Epithelial cell of proximal tubule (primary cell): Measurements from ENCODE around the gene DLG1. TPM values are rescaled to one million over a fixed set of nuclear protein-coding genes. Genes with fewer than 3 reads are reported as not detected.

Experiments used
- DNase-seq: peaks from one replicate; pipeline ENCODE4 v3.0.0-alpha.2; 2011; ENCODE audit warnings: low read depth
- H3K4me3 ChIP-seq: 2 replicates; pipeline ENCODE4 v1.5.1; 2011; ENCODE audit warnings: low read depth, mild to moderate bottlenecking, low read length
- total RNA-seq: library from RNA; depleted of rRNA; stranded (reverse); fragments of >200 nt; gene quantifications from 2 replicates; pipeline ENCODE4 v1.2.3, GENCODE V29; 2015
- TF ChIP-seq, protein P1 (sequence below): conservative IDR thresholded peaks from 2 replicates; pipeline ENCODE4 v1.5.1; 2012; ENCODE audit warnings: low read depth, mild to moderate bottlenecking, low read length

Gene DLG1
- total RNA-seq, 1 donor from 2014 or later, result 67.6 TPM

DNA sequence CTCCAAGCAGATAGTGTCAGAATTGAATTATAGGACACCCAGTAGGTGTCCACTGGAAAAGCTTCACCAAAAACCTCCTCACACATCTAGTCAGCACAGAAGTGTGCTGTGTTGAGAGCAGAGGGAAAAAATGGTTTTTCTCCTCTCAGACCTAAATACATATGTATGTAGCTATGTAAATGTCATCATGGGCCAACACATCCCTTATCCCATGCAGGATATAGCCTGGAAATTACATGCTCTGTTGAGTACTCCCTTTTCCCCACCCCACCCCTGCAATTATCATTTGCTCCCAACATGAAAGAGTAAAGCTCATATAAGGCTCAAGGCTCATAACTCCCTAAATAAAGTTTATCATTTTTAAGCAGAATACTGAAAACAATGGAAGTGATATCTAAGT, 35.7 kb downstream of the DLG1 start:
- DNase-seq, result no peak
- H3K4me3 ChIP-seq, result no peak overlapping the region
- TF ChIP-seq, protein P1, sequence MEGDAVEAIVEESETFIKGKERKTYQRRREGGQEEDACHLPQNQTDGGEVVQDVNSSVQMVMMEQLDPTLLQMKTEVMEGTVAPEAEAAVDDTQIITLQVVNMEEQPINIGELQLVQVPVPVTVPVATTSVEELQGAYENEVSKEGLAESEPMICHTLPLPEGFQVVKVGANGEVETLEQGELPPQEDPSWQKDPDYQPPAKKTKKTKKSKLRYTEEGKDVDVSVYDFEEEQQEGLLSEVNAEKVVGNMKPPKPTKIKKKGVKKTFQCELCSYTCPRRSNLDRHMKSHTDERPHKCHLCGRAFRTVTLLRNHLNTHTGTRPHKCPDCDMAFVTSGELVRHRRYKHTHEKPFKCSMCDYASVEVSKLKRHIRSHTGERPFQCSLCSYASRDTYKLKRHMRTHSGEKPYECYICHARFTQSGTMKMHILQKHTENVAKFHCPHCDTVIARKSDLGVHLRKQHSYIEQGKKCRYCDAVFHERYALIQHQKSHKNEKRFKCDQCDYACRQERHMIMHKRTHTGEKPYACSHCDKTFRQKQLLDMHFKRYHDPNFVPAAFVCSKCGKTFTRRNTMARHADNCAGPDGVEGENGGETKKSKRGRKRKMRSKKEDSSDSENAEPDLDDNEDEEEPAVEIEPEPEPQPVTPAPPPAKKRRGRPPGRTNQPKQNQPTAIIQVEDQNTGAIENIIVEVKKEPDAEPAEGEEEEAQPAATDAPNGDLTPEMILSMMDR, result no peak

- TF ChIP-seq, protein P1, result no peak
- no peak for DNase-seq
- no peak overlapping the region for H3K4me3 ChIP-seq
Measured at GRCh38 chr3:197261164-197261509, 37.3 kb downstream of the DLG1 start.

DNA sequence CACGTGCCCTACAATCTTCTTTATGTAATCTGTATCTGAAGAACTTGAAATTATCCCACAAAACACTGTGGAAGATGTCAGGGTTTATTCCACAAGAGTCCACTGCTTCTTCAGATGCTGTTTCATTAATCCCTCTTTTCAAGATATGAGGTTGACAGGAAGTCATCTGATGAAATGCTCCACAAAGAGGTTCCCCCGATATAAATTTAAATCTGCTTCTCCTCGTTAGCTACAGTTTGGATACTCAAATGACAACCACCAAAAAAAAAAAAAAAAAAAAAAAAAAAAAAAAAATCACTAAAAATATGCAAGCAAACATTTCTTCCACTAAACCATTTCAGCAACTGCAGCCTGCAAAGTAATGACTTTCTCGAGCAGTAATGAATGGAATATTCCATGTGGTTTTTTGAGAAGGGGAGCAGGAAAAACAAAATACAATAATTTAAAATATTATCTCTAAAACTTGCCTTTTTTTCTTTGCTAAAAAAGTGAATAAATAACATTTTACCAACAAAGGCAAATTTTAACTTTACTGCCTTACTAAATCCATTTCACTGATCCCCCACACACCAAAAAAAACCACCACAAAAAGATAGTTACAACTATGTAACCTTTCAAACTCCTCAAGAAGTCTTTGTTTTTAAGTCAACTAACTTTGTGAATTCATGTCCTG, 37.8 kb downstream of the DLG1 start:
- no peak overlapping the region for H3K4me3 ChIP-seq
- DNase-seq, result no peak
- TF ChIP-seq, protein P1, result no peak

DNA sequence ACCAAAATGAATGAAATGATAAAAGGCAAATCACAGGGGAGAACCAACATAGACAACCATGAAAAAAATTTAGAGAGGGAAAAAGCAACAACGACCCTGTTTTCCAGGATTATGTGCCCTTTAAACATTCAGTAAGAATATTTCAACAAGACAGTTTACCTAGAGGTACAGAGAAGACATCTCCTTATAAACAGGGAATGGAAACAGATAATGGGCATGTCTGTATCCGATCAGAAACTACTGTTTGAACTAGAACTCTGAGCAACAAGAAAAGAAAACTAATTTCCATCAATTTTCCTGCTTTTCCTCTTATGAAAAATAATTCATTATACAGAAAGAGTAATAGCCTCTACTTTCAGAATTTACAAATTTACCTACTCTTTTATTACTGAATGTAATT, 39.3 kb downstream of the DLG1 start:
- H3K4me3 ChIP-seq, result no peak overlapping the region
- DNase-seq, result no peak
- TF ChIP-seq, protein P1, result no peak

DNA sequence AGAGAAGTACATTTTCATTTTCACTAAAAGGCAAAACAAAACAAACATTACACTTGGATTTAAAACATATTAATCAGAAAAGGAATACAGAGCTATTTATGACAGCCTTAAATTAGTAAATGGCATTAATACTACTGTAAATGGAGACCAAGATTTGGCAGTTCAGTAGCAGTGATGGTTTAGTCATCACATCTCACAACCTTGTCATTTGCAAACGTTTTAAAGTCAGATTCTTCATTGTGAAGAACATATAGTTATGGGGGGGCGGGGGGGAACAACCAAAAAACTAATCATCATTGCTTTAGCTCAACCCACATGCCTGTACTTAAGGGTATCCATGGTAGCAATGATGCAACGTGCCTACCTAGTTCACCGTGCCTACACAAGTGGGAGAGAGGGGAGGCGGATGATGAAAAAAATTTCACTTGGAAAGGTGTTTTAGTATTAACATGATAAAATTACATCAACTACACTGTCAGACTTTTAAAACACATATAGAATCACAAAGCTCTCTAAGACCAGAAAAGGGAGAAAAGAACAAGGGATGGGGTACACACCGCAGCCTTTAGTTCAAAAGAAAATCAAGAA, 40.1 kb downstream of the DLG1 start:
- no peak overlapping the region for H3K4me3 ChIP-seq
- TF ChIP-seq, protein P1, result no peak
- DNase-seq, result no peak

GRCh38 chr3:197257711-197258110, 40.7 kb downstream of the DLG1 start:
- TF ChIP-seq, protein P1, result no peak
- DNase-seq, result no peak
- H3K4me3 ChIP-seq, result no peak overlapping the region
